HS-5 (cell line): ENCODE measurements around the gene TANC1.

Experiments
- DNase-seq: peaks from one replicate; pipeline ENCODE4 v3.0.0-alpha.2; 2012; ENCODE audit warnings: low read depth

Gene TANC1

GRCh38 chr2:158968396-158969161 lies at the start of gene TANC1:
TSS of gene TANC1 (plus strand) at chr2:158968640. CDS start at chr2:159065911, 97,271 bp downstream.
- DNase-seq = peak; percentile 57

DNA sequence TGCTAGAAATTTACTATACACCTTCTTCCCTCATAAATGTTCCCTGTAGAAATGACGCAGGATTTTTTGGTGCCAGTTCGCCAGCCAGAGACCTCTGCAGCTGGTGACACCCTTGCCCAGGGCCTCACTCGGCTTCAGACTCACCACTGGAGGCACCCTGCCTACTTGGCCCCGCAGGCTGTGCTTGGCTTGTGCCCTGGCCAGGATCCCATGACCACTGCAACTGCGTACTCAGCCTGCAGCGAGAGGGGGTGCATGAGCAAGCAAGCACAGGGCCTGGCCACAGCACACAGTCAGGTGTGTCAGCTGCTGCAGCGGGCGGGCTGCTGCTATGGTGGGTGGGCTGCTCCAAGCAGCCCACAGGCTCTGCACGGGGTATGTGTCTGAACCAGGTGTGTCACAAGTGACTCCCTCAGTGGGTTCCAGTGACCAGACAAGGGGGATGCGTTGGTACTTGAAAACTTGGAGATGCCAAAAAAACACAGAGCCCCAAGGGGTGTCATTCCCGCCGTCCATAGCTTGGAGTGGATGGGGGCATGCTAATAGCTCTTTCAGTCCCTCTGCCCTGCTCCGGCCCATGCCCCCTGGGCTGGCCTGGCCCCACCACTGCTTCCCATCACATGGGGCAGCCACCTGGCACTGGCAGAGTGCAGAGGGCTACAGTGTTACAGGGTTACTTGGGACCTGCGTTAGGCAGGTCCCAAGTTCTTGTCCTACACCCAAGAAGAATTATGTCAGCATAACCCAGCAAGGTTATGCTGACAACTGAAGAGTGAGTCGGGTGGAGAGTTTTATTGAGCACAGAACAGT lies 46.6 kb upstream of the TANC1 start:
- no peak for DNase-seq

- DNase-seq = no peak
Observed at GRCh38 chr2:158922601-158923000, 45.8 kb upstream of the TANC1 start.

GRCh38 chr2:158923180-158923594 lies 45.3 kb upstream of the TANC1 start:
- DNase-seq = no peak

GRCh38 chr2:158923641-158924040 lies 44.8 kb upstream of the TANC1 start:
- DNase-seq = no peak

- no peak for DNase-seq
Observed at GRCh38 chr2:158926478-158926948, 41.9 kb upstream of the TANC1 start.

DNA sequence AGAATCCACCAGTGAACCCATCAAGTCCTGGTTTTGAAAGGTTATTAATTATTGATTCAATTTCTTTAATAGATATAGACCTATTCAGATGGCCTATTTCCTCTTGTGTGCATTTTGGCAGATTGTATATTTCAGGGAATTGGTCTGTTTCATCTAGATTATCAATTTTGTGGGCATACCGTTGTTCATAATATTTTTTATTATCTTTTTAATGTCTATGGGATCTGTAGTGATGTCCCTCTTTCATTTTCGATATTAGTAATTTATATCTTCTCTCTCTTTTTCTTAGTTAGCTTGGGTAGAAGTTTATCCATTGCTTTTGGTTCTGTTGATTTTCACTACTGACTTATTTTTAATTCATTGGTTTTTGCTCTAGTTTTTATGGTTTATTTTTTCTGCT lies 39.9 kb upstream of the TANC1 start:
- DNase-seq = no peak

DNA sequence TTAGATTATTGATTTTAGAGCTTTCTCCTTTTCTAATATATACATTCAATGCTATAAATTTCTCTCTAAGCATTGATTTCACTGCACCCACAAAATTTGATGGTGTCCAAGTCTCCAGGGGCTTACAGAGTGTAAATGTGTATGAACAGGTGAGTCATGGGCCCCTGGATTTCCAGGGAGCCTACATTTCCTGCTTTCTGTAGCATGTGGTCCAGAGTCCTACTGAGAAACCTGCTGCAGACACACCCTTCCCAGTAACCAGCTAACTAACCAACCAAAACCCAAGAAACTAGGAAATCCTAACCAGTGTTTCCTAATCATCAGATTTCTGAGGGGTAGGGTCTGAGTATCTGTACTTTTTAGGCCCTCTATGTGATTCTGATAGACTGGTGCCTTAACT lies 39.5 kb upstream of the TANC1 start:
- no peak for DNase-seq

GRCh38 chr2:158931572-158931971 lies 36.9 kb upstream of the TANC1 start:
- peak; percentile 50 for DNase-seq

- no peak for DNase-seq
Observed at GRCh38 chr2:158932131-158932645, 36.3 kb upstream of the TANC1 start.

DNA sequence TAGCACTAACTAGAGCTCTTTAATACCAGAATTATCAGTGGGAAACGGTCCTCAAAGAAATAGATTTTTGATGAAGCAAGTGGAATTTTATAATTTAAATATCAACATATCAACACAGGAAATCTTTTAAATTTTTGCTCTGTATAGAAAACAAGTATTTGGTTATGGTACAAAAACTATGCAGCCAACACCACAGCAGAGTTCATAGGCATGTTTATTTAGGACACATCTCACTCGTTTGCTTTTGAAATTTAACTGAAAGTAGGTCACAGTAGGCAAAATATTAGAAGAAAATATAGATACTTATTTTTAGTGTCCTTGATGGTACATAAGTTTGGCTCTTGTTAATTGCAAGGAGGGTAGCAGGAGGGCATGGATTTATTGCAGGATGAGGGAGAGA lies 34.3 kb upstream of the TANC1 start:
- no peak for DNase-seq

DNA sequence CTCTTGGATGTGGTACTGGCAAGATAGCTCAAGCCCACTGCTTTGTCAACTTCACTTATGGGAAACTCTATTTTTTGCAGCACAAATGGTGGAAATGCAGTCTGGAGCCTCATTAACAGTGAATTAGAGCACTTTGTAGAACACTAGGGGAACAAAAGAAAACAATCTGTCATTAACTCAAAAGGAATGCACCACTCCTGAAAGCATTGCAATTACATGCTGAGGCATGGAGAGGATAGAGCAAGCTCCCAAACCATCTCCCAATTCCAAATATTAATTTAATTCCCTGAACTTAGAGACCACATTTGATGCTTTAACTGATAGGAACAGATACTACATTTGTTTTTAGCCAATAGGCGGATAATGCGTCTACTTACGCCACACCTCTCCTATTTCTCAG lies 32.8 kb upstream of the TANC1 start:
- no peak for DNase-seq

GRCh38 chr2:158936978-158937377 lies 31.5 kb upstream of the TANC1 start:
- peak; percentile 87 for DNase-seq

DNA sequence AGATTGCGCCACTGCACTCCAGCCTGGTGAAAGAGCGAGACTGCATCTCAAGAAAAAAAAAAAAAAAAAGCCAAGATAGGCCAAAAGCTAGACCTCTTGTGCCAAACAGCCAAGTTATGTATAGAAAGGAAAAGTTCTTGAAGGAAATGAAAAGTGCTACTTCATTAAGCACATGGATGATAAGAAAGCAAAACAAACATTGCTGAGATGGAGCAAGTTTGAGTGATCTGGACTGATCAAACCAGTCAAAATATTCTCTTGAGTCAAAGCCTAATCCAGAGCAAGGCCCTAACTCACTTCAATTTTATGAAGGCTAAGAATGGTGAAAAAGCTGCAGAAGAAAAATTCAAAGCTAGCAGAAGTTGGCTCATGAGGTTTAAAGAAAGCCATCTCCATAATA lies 28.1 kb upstream of the TANC1 start:
- DNase-seq = no peak

DNA sequence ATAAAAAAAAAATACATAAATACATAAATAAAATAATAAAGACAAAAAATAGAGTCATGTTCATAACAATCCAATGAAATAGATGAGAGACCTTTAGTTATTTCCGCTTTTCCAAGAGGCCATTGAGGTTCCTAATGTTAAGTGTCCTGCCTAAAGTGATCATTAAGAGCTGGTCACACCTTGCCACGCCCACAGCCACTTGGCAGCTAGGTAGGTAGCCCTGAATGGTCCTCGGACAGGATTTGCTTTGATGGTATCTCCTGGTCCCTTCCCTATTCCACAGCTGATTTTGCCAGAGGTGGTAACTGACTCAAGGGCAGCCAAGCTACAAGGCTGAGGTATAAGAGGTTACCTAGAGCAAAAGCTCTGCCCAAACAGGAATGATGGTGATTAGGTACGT lies 24.5 kb upstream of the TANC1 start:
- no peak for DNase-seq

- no peak for DNase-seq
Observed at GRCh38 chr2:158948964-158949699, 19.3 kb upstream of the TANC1 start.

- no peak for DNase-seq
Observed at GRCh38 chr2:158953454-158953853, 15.0 kb upstream of the TANC1 start.

- DNase-seq = no peak
Observed at GRCh38 chr2:158953926-158954763, 14.3 kb upstream of the TANC1 start.

DNA sequence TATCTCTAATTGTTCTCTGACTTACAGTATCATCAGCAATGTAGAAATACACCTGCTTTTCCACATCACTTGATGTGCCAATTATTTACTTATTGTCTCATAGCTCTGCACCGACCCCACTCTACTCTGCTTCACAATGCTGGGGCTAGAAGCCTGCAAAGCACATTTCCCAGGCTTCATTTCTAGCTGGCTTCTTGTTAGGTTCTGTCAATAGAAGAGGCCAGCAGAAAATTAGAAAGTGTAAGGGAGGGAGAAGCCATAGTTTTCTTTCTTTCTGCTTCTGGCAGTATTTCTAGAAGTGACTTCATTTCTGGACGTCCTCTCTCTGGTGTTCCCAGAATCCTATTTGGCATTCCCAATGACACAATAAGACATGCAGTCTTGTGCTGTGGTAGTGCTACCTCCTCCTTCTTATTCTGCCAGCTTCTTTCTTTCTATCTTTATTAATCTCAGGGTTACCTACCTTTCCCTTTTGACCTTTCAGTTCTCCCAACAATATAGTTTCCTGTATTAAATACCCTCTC lies 12.5 kb upstream of the TANC1 start:
- no peak for DNase-seq

GRCh38 chr2:158958365-158958764 lies 10.1 kb upstream of the TANC1 start:
- DNase-seq = no peak

DNA sequence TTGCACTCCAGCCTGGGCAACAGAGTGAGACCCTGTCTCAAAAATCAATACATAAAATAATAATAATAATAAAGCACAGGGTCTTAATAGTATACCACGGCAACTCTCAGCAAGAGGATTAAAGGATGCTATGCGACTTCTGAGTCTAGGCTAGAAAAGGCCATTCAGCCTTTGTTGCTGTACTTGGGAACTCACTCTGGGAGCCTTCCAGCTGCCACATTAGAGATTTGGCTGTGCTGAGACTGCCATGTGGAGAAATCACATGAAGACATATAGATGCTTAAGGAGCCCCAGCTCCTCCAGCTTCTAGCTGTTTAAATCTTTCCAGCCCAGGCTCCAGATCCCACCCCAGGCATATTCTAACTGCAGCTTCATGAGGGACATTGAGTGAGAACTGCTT lies 8.2 kb upstream of the TANC1 start:
- no peak for DNase-seq
